IPS DF 6.9 (cell line): Measurements from ENCODE around the gene MYO1E.
"Not testable (repeated sequence)": the region's sequence is repeated elsewhere in the genome, so short reads cannot be mapped to it uniquely, and the experiment has no call there.

ENCODE experiments used
- DNase-seq: peaks from one replicate; pipeline ENCODE4 v3.0.0-alpha.2; 2013; ENCODE audit warnings: low read depth, low spot score
- H3K27ac ChIP-seq: one replicate; pipeline ENCODE4 v1.5.1; 2013; ENCODE audit warnings: low read length, control low read depth
- H3K27me3 ChIP-seq: 2 replicates; pipeline ENCODE4 v1.6.1; 2013; ENCODE audit warnings: mild to moderate bottlenecking, low read length; ENCODE audit not compliant: control insufficient read depth, insufficient read depth
- H3K36me3 ChIP-seq: 2 replicates; pipeline ENCODE4 v1.6.1; 2013; ENCODE audit warnings: low read length; ENCODE audit not compliant: control insufficient read depth, insufficient read depth
- H3K4me1 ChIP-seq: 2 replicates; pipeline ENCODE4 v1.6.1; 2013; ENCODE audit warnings: low read length; ENCODE audit not compliant: control insufficient read depth, insufficient read depth
- H3K4me3 ChIP-seq: 2 replicates; pipeline ENCODE4 v1.5.1; 2013; ENCODE audit warnings: mild to moderate bottlenecking, low read length
- H3K9me3 ChIP-seq: 2 replicates; pipeline ENCODE4 v1.6.1; 2013; ENCODE audit warnings: low read length, inconsistent platforms; ENCODE audit not compliant: control insufficient read depth, insufficient read depth
- WGBS: extraction: QIAGEN DNeasy Blood & Tissue Kit; methylation state at CpG from one replicate; pipeline ENCODE4 v1.1.7; 2013; ENCODE audit warnings: mixed read lengths, missing lambda C conversion rate; ENCODE audit not compliant: insufficient read length, insufficient coverage; 5-methylcytosine and 5-hydroxymethylcytosine counted together

Gene MYO1E

DNA sequence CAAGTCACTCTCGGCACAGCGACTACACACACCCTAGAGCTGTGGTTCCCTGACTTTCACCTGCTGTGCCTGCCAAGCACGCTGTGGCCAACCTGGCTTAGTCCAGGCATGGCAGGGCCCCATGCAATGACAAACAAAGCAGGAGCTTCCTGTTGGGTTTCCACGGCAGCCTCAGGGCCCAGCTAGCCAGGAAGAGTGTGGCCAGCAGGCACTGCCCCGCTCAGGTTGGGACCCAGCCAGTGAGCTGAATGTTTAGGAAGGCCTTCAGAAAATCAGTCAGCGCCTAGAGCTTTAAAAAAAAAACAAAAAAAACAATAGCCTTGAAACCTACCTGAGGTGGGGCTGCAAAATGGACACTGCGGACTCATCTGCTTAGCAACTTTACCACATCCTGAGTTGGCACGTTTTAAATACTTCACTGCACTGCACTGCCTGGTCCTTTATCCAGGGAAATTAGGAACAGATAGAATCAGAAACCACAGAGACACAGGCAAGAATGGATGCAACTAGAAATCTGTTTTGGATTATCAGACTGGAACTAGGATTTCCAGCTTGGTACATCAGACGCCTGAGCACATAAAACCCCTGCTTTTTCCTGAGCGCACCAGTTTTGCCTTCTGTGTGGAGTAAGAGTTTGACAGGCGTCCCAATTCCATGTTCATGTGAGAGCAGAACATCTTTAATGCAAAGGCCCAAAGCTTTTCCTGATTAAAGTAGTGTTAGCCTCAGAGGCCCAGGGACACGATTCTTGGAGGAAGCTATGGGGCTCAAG is 202.2 kb downstream of the MYO1E start:
- Histone ChIP-seq H3K36me3 (peaks cover 6% of the 10 kb centered on the region; the same call in 1 of the 2 replicates), H3K4me1 (no peaks in the 10 kb centered on the region), H3K27ac (no peak overlapping the region), H3K4me3 (no peak overlapping the region), H3K9me3 (no peaks in the 10 kb centered on the region), H3K27me3 (no peaks in the 10 kb centered on the region)
- no CpG with 5 or more reads among the region's 12 CpGs for WGBS
- DNase-seq: no peak

DNA sequence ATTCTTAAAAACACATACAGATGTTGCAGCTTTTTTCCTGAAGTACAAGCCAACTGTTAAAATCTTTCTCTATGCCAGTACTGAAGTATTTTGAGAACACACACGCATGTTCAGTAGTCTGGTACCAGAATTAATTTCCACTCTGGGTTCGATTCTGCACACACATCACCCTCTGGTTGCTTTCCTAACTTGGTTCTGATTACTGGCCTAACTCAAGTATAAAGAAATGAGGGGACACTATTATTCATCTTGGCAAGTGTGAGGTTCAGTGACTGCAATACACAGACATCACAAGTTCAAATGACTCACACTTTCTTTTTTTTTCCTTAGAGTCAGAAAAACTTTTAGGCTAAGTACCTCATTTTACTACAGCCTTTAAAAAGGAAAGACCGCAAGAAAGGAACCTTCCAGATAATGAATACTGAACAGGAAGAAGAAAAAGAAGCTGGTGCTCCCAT is 203.4 kb downstream of the MYO1E start:
- peaks cover 6% of the 10 kb centered on the region; the same call in 1 of the 2 replicates for H3K36me3 ChIP-seq
- no peaks in the 10 kb centered on the region for H3K9me3 ChIP-seq
- H3K27ac ChIP-seq: no peak overlapping the region
- no CpG with 5 or more reads among the region's 3 CpGs for WGBS
- H3K27me3 ChIP-seq: no peaks in the 10 kb centered on the region
- no peak overlapping the region for H3K4me3 ChIP-seq
- H3K4me1 ChIP-seq: no peaks in the 10 kb centered on the region
- DNase-seq: no peak

DNA sequence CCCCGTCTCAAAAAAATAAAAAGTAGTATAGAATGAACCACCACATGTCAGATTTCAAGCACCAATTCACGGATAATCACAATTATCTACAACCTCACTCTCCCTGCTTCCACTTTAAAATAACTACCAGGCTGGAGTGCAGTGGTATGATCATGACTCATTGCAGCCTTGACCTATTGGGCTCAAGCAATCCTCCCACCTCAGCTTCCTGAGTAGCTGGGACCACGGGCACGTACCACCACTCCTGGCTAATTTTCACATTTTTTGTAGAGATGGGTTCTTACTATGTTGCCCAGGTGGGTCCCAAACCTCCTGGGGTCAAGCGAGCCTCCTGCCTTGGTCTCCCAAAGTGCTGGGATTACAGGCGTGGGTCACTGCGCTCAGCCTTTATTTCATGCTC is 204.1 kb downstream of the MYO1E start:
- no peak overlapping the region for H3K4me3 ChIP-seq
- no peak for DNase-seq
- no peaks in the 10 kb centered on the region for H3K9me3 ChIP-seq
- H3K27me3 ChIP-seq: no peaks in the 10 kb centered on the region
- H3K36me3 ChIP-seq: peaks cover 6% of the 10 kb centered on the region; the same call in 1 of the 2 replicates
- no peaks in the 10 kb centered on the region for H3K4me1 ChIP-seq
- H3K27ac ChIP-seq: no peak overlapping the region
- WGBS: no CpG with 5 or more reads among the region's 7 CpGs

DNA sequence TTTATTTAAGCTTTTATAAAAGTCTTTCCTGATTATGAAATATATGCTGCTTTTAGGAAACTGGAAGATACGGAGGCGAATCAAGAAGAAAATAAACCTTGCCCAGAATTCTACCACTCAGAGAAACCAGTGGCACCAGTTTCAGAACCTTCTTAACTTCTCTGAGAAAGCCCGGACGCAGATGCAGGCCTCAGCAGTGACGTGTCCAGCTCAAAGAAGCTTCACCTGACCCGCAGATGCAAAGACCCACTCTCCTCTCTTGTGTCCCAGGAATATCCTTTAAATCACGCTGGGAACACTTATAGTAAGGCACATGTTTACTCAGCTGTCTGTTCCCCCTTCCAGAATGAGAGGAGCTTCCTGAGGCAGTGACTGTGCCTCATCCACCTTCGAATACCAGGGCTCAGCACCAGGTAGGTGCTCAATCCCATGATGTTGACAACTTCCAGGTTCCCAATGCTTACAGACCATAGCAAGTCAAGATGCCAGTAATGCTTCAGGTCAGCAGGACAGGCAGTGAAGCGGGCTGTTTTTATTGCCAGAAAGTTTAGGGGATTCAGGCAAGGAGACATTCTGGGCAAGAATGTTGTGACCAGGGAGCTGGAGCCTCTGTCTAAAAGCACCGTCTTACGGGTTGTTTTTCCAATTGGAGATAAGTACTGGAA is 205.9 kb downstream of the MYO1E start:
- H3K4me1 ChIP-seq: no peaks in the 10 kb centered on the region

DNA sequence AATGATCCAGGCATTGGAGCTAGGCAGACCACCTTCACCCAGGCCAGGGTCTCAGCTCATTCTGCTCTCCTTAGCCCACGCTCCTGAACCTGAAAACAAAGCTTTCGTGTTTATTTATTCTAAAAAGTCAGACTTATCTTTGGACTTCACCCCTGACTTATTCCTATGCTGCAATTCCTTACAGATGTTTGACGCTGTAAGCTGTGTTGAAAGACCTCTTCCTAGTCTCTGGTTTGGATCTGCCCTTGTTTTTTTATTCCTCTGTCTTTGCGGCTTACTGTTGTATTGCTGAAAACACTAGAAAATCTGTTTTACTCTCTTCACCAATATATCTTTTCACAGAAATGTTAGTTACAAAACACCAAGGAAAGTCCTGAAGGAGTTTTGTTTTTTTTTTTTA is 206.5 kb downstream of the MYO1E start:
- DNase-seq: no peak
- no peaks in the 10 kb centered on the region for H3K27me3 ChIP-seq
- no peaks in the 10 kb centered on the region for H3K9me3 ChIP-seq
- no peak overlapping the region for H3K27ac ChIP-seq
- peaks cover 5% of the 10 kb centered on the region; the same call in 1 of the 2 replicates for H3K36me3 ChIP-seq
- H3K4me1 ChIP-seq: 0 out of 2 replicates have a peak, but pooled peaks cover 1% of the 10 kb centered on the region
- H3K4me3 ChIP-seq: no peak overlapping the region
- WGBS: no CpG with 5 or more reads among the region's 4 CpGs

More for the DNA sequence above, 205.9 kb downstream of the MYO1E start:
- H3K4me3 ChIP-seq: no peak overlapping the region
- DNase-seq: no peak
- H3K27me3 ChIP-seq: no peaks in the 10 kb centered on the region
- peaks cover 5% of the 10 kb centered on the region; the same call in 1 of the 2 replicates for H3K36me3 ChIP-seq
- H3K9me3 ChIP-seq: no peaks in the 10 kb centered on the region
- WGBS: no CpG with 5 or more reads among the region's 11 CpGs
- H3K27ac ChIP-seq: no peak overlapping the region

DNA sequence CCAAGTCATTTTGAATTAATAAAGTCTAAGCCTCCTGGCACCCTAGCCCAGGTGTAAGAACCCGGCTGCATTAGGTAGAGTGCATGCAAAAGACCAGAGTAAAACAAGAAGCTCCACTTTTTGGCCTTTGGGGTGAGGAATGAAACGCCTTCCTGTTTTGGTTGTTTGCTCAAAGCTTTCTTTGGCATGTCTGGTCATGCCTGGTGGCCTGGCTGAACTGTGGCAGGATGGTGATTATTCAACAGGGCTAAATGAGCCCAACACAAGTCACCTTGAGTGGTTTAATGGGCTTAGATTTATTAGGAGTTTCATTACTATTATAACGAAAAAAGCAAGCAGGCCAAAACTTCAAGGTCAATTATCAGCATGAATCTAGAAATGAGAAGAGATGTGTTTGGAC is 206.9 kb downstream of the MYO1E start:
- no CpG with 5 or more reads among the region's 3 CpGs for WGBS
- H3K4me3 ChIP-seq: no peak overlapping the region
- no peak overlapping the region for H3K27ac ChIP-seq
- H3K9me3 ChIP-seq: no peaks in the 10 kb centered on the region
- no peaks in the 10 kb centered on the region for H3K27me3 ChIP-seq
- peaks cover 8% of the 10 kb centered on the region; the same call in 1 of the 2 replicates for H3K36me3 ChIP-seq
- no peak for DNase-seq
- H3K4me1 ChIP-seq: 0 out of 2 replicates have a peak, but pooled peaks cover 1% of the 10 kb centered on the region

DNA sequence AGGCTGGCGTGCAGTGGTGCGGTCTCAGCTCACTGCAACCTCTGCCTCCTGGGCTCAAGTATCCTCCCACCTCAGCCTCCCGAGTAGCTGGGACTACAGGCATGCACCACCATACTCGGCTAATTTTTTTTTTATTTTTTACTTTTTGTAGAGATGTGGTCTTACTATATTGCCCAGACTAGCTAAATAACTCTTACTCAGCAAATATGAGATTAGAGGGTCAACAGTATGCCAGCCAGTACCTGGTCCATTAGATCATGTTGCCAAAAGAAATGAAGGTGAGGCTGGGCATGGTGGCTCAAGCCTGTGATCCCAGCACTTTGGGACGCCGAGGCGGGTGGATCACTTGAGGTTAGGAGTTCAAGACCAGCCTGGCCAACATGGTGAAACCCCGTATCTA is 210.6 kb downstream of the MYO1E start:
- not testable (repeated sequence) for H3K4me3 ChIP-seq, H3K27ac ChIP-seq, H3K9me3 ChIP-seq, DNase-seq, H3K27me3 ChIP-seq, H3K4me1 ChIP-seq
- no CpG with 5 or more reads among the region's 8 CpGs for WGBS
- H3K36me3 ChIP-seq: peaks cover 13% of the 10 kb centered on the region; the same call in 1 of the 2 replicates

DNA sequence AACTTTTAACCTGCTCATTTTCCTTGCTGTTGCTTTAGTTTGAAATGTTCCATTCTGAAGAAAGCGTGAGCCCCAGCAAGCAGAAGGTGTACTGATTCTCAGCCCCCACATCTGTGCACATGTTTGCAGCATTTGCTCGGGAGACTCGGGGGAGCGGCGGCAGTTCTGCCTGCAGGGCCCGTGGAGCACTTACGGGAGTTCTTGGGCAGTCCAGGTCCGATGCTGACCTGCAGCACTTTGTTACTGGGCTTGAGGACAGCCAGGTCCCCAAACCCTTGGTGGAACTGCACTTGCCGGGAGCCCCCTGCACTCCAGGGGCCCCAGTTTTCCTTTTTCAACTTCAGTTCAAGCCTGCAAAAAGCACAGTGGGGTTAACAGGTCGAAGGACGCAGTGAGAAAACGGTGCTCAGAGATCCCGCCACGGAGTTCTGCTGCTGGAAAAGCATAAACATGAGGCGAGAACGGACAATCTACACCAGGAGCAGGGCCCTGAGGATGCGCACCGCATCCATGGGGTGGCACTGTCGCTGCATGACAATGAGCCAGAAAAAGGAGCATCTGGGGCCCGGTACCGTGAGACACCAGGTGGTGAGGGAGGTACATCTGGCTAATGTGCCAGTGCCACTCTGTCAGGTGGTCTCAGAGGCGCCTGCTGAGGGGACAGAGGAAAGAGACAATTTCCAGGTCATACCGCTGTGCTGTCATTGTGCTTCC is 211.6 kb downstream of the MYO1E start:
- Histone ChIP-seq H3K27me3 (no peaks in the 10 kb centered on the region), H3K4me3 (no peak overlapping the region), H3K27ac (no peak overlapping the region), H3K9me3 (no peaks in the 10 kb centered on the region), H3K36me3 (peaks cover 13% of the 10 kb centered on the region; the same call in 1 of the 2 replicates), H3K4me1 (0 out of 2 replicates have a peak, but pooled peaks cover 1% of the 10 kb centered on the region)
- WGBS: no CpG with 5 or more reads among the region's 23 CpGs
- no peak for DNase-seq

DNA sequence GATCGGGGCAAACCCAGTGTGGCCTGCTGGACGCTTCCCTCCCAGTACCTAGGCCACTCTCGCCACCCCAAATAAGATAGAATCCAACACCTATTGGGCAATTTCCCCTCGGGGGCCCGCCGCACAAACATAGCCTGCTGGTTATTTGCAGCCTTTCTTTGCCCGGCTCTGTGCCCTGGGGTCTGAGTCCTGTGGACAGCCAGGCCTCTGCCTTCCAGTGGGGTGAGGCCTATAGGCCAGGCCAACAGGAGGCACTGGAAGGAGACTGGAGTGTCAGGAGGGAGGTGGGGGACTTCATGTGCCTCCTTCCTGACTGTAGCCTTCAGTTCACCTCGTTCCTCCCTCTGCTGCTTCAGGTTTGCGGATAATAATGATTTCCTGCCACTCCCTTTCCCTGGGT is 213.5 kb downstream of the MYO1E start:
- DNase-seq: no peak
- Histone ChIP-seq H3K4me3 (no peak overlapping the region), H3K9me3 (no peaks in the 10 kb centered on the region), H3K27ac (no peak overlapping the region), H3K27me3 (no peaks in the 10 kb centered on the region), H3K4me1 (0 out of 2 replicates have a peak, but pooled peaks cover 1% of the 10 kb centered on the region), H3K36me3 (peaks cover 13% of the 10 kb centered on the region; the same call in 1 of the 2 replicates)
- no CpG with 5 or more reads among the region's 9 CpGs for WGBS

DNA sequence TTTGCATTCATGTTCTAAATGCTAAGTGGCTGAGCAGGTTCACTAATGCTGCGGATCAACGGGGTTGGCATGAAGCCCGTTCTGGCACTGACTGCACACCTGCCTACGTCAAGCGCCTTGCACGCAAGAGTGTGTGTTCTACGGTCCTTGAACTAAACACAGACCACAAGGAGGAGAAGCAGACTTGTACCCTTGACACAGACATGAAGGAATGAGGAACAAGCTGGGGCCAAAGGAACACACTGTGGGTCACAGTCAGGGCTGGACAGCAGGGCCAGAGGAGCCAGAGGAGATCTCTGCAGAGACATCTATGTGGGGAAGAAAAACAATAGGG is 214.0 kb downstream of the MYO1E start:
- Histone ChIP-seq H3K36me3 (peaks cover 13% of the 10 kb centered on the region; the same call in 1 of the 2 replicates), H3K9me3 (no peaks in the 10 kb centered on the region), H3K4me3 (no peak overlapping the region), H3K27me3 (no peaks in the 10 kb centered on the region), H3K4me1 (0 out of 2 replicates have a peak, but pooled peaks cover 1% of the 10 kb centered on the region), H3K27ac (no peak overlapping the region)
- no CpG with 5 or more reads among the region's 7 CpGs for WGBS
- DNase-seq: no peak
